ENCODE results near the gene DOK7. TPM values are rescaled to one million over a fixed set of nuclear protein-coding genes. Genes with fewer than 3 reads are reported as not detected.

Gene DOK7
- total RNA-seq, 2 donors from 2014 or later, result 8.8 to 36.7 TPM

DNA sequence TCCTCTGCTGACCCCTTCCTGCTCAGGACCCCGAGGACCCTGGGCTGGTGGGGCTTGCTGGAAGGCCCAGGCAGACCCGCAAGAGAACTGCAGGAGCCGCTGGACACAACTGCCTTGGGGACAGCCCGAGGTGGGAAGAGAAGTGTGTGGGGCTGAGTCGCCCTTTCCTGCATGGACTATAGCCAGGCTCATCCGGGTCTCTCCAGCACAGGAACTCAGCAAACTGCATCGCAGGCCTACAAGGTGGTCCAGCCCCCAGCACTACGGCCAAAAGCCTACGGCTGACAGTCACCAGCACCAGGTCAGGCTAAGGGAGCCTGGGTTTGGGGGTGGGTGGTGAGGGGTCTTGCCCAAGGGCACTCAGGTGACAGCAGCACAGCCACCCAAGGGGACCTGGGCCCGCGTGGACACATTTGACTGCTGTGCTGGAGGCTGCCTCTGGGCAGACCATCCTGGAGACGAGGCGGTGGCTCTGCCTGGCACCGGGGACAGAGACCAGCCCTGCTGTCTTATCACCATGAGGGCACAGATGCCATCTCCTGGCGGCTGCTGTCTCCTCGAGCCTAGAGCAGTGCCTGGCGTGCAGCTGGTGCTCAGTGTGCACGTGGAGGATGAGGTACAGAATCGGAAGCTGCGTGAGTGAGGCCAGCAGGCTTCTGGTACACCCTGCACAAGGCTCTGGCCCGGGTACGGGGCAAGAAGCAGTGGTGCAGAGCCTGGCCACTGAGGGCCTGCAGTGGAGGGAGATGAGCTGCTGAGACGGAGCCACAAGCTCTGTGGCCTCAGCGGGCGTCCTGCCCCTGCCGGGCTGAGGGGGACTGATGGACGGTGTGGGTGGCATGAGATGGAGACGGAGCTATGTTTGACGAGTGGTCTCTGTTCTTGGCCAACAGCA, 54.0 kb downstream of the DOK7 start:
- Histone ChIP-seq H3K9me3 (no peaks in the 10 kb centered on the region), H3K36me3 (peaks cover 83% of the 10 kb centered on the region), H3K27ac (no peak overlapping the region), H3K4me3 (no peak overlapping the region), H3K4me1 (ENCODE audit: control insufficient read depth in 1 of 2, low read depth in 2 of 2) (no peaks in the 10 kb centered on the region), H3K27me3 (replicated peaks; ENCODE audit: insufficient read depth) (no peaks in the 10 kb centered on the region)
- TF ChIP-seq, protein P1, sequence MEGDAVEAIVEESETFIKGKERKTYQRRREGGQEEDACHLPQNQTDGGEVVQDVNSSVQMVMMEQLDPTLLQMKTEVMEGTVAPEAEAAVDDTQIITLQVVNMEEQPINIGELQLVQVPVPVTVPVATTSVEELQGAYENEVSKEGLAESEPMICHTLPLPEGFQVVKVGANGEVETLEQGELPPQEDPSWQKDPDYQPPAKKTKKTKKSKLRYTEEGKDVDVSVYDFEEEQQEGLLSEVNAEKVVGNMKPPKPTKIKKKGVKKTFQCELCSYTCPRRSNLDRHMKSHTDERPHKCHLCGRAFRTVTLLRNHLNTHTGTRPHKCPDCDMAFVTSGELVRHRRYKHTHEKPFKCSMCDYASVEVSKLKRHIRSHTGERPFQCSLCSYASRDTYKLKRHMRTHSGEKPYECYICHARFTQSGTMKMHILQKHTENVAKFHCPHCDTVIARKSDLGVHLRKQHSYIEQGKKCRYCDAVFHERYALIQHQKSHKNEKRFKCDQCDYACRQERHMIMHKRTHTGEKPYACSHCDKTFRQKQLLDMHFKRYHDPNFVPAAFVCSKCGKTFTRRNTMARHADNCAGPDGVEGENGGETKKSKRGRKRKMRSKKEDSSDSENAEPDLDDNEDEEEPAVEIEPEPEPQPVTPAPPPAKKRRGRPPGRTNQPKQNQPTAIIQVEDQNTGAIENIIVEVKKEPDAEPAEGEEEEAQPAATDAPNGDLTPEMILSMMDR (IDR thresholded peaks at IDR 0.05), result no peak
- no peak for ATAC-seq (ENCODE audit: insufficient number of reproducible peaks, low FRiP score, low read depth)
- no peak for DNase-seq (ENCODE audit: low spot score)

DNA sequence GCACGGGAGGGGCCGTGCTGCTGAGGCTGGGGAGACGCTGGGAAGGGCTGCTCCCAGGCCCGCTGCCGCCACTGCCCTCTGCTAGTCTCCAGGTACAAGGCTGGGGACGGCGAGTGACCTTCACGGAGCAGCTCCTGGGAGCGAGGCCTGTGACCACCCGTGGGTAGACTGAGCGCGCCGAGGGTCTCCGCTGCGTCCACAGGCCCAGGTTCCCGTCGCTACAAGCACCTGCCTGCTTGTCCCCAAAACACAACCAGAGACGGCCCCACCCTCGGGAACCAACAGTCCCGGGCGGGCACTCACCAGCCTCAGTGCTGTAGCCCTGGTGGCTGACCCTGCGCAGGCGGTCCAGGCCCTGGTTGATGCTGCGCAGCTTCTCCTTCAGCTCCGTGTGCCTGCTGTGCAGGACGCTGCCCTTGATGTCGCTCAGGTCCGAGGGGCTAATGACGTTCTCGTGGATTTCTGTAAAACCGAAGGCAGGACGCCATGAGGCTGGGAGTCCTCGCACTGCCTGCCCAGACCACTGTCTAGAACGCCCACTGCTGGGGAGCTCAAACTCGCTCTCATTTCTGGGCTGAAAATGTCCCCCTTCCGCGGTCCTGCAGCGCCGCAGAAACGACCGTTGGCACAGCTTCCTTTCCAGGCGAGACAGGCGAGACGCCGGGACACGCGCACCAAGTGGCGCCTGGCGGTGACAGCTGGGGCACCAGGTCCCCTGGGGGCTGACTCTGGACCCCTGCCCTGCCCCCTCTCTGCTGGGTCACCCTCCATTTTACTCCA, 54.8 kb downstream of the DOK7 start:
- Histone ChIP-seq H3K4me3 (no peak overlapping the region), H3K27ac (no peak overlapping the region), H3K4me1 (ENCODE audit: control insufficient read depth in 1 of 2, low read depth in 2 of 2) (no peaks in the 10 kb centered on the region), H3K27me3 (replicated peaks; ENCODE audit: insufficient read depth) (no peaks in the 10 kb centered on the region), H3K36me3 (peaks cover 79% of the 10 kb centered on the region), H3K9me3 (no peaks in the 10 kb centered on the region)
- ATAC-seq (ENCODE audit: insufficient number of reproducible peaks, low FRiP score, low read depth), result no peak
- TF ChIP-seq, protein P1 (IDR thresholded peaks at IDR 0.05), result no peak
- DNase-seq (ENCODE audit: low spot score), result no peak

DNA sequence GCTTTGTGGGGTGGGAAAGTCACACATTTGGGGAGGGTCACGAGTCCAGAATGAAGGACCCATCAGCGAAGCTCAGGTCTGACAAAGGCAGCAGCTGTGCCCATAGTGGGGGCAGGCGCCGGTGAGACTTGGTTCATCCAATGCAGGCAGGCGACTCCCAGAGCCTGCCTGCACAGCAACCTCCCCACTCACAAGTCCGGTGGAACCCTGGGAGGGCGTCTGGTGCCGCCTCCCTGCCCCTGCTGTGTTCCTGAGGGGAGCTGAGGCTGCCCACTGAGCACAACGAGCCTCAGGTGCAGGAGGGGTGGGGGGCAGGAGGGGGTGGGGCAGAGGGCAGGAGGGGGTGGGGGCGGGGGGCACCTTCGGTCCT, 55.4 kb downstream of the DOK7 start:
- ATAC-seq (ENCODE audit: insufficient number of reproducible peaks, low FRiP score, low read depth), result no peak
- Histone ChIP-seq H3K36me3 (peaks cover 81% of the 10 kb centered on the region), H3K27ac (no peak overlapping the region), H3K27me3 (replicated peaks; ENCODE audit: insufficient read depth) (no peaks in the 10 kb centered on the region), H3K4me3 (no peak overlapping the region), H3K4me1 (ENCODE audit: control insufficient read depth in 1 of 2, low read depth in 2 of 2) (no peaks in the 10 kb centered on the region), H3K9me3 (no peaks in the 10 kb centered on the region)
- TF ChIP-seq, protein P1 (IDR thresholded peaks at IDR 0.05), result no peak
- no peak for DNase-seq (ENCODE audit: low spot score)

DNA sequence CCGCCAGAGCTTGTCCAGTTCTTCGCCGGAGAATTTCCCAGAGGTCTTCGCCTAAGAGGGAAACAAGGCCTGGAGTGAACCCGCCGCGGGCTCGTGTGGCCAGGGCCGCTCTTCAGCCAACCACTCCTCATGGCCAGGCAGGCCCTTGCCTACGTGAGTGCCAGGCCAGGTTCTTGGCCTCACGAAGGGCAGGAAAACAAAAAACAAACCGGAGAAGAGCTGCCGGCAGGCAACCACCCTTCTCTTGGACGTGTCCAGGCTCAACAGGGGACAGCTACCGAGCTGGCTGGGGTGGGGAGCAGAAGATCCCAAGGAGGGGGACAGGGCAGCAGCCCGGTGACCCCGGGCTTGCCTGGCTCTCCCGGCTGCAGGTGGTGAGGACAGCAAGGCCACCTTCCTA, 55.8 kb downstream of the DOK7 start:
- ATAC-seq (ENCODE audit: insufficient number of reproducible peaks, low FRiP score, low read depth) (no peak), DNase-seq (ENCODE audit: low spot score) (no peak)
- no peaks in the 10 kb centered on the region for H3K4me1 ChIP-seq (ENCODE audit: control insufficient read depth in 1 of 2, low read depth in 2 of 2)
- no peak overlapping the region for H3K27ac ChIP-seq
- TF ChIP-seq, protein P1 (IDR thresholded peaks at IDR 0.05), result no peak
- H3K36me3 ChIP-seq, result peaks cover 81% of the 10 kb centered on the region
- no peaks in the 10 kb centered on the region for H3K27me3 ChIP-seq (replicated peaks; ENCODE audit: insufficient read depth)
- H3K4me3 ChIP-seq, result no peak overlapping the region
- H3K9me3 ChIP-seq, result no peaks in the 10 kb centered on the region
